Smooth muscle cell (in vitro differentiated cells): ENCODE measurements around the gene CACUL1. TPM values are rescaled to one million over a fixed set of nuclear protein-coding genes. Genes with fewer than 3 reads are reported as not detected.

Experiments used
- DNase-seq: peaks from one replicate; lab custom pipeline; 2025; ENCODE audit not compliant: unreplicated experiment; lab: John Stamatoyannopoulos, UW
- H2AFZ ChIP-seq: fragments of 200-600 bp; sonication (generic); 2 replicates; pipeline ENCODE4 v1.6.0; 2016; ENCODE audit warnings: antibody characterized with exemption, low read depth, mild to moderate bottlenecking
- H3F3A ChIP-seq: fragments of 200-600 bp; sonication (generic); 2 replicates; pipeline ENCODE4 v1.6.0; 2017; ENCODE audit warnings: antibody characterized with exemption, low read depth
- H3K27ac ChIP-seq: fragments of 200-600 bp; sonication (generic); 2 replicates; pipeline ENCODE4 v1.5.1; 2016; ENCODE audit warnings: low read depth, mild to moderate bottlenecking
- H3K27me3 ChIP-seq: fragments of 200-600 bp; sonication (generic); 2 replicates; pipeline ENCODE4 v1.6.1; 2016; ENCODE audit warnings: low read depth, mild to moderate bottlenecking
- H3K36me3 ChIP-seq: fragments of 200-600 bp; sonication (generic); 2 replicates; pipeline ENCODE4 v1.5.1; 2016; ENCODE audit warnings: low read depth
- H3K4me1 ChIP-seq: fragments of 200-600 bp; sonication (generic); 2 replicates; pipeline ENCODE4 v1.5.1; 2016; ENCODE audit warnings: low read depth
- H3K4me2 ChIP-seq: fragments of 200-600 bp; sonication (generic); 2 replicates; pipeline ENCODE4 v1.6.0; 2016; ENCODE audit warnings: mild to moderate bottlenecking
- H3K4me3 ChIP-seq: fragments of 200-600 bp; sonication (generic); 2 replicates; pipeline ENCODE4 v1.5.1; 2016; ENCODE audit warnings: mild to moderate bottlenecking
- H3K79me2 ChIP-seq: fragments of 200-600 bp; sonication (generic); 2 replicates; pipeline ENCODE4 v1.6.0; 2016; ENCODE audit warnings: low read depth, mild to moderate bottlenecking
- H3K9ac ChIP-seq: fragments of 200-600 bp; sonication (generic); 2 replicates; pipeline ENCODE4 v1.6.0; 2016; ENCODE audit warnings: low read depth
- H3K9me3 ChIP-seq: fragments of 200-600 bp; sonication (generic); replicated peaks from 2 replicates; pipeline ENCODE4 v1.5.1; 2016; ENCODE audit warnings: low read depth
- H4K20me1 ChIP-seq: fragments of 200-600 bp; sonication (generic); 2 replicates; pipeline ENCODE4 v1.6.0; 2016; ENCODE audit warnings: low read depth
- CTCF ChIP-seq: fragments of 200-600 bp; sonication (generic); IDR thresholded peaks from 2 replicates; pipeline ENCODE4 v1.5.1; 2017; ENCODE audit warnings: borderline replicate concordance, mild to moderate bottlenecking, antibody characterized with exemption; ENCODE audit not compliant: insufficient read depth, poor library complexity, severe bottlenecking
- WGBS: methylation state at CpG from one replicate; pipeline ENCODE4 v1.1.7; 2016; ENCODE audit warnings: low lambda C conversion rate; 5-methylcytosine and 5-hydroxymethylcytosine counted together
- polyA plus RNA-seq: library from polyadenylated mRNA; unstranded; fragments of >200 nt; fragmentation: Nextera tagmentation; extraction: Ambion mirVana; gene quantifications from 2 replicates; pipeline ENCODE4 v1.2.1, GENCODE V29; 2016
- total RNA-seq: library from RNA; depleted of rRNA; stranded (reverse); fragments of >200 nt; gene quantifications from 2 replicates; pipeline ENCODE4 v1.2.3, GENCODE V29; 2014

Gene CACUL1
- total and polyA plus RNA-seq, 2 experiments from 2014 or later, result 24.8 to 25.6 TPM

GRCh38 chr10:118725886-118726500 lies 28.8 kb downstream of the CACUL1 start:
- DNase-seq, result no peak
- TF ChIP-seq CTCF, result no peak
- H3K27me3 ChIP-seq, result no peaks in the 10 kb centered on the region
- WGBS, result 66% methylated on average over 4 of the region's 4 CpGs
- no peak overlapping the region for H3K4me3 ChIP-seq
- H3K79me2 ChIP-seq, result peaks cover 40% of the 10 kb centered on the region
- H3K36me3 ChIP-seq, result peaks cover 3% of the 10 kb centered on the region
- no peak overlapping the region for H3K9ac ChIP-seq
- H3K27ac ChIP-seq, result no peak overlapping the region
- peaks cover 100% of the 10 kb centered on the region for H4K20me1 ChIP-seq
- H2AFZ ChIP-seq, result no peak overlapping the region
- no peaks in the 10 kb centered on the region for H3F3A ChIP-seq
- H3K4me1 ChIP-seq, result peaks cover 6% of the 10 kb centered on the region
- no peaks in the 10 kb centered on the region for H3K9me3 ChIP-seq
- no peak overlapping the region for H3K4me2 ChIP-seq

GRCh38 chr10:118723466-118723865 lies 31.3 kb downstream of the CACUL1 start:
- no peak overlapping the region for H2AFZ ChIP-seq
- no peak for TF ChIP-seq CTCF
- no peak overlapping the region for H3K9ac ChIP-seq
- H3K9me3 ChIP-seq, result no peaks in the 10 kb centered on the region
- DNase-seq, result no peak
- no peaks in the 10 kb centered on the region for H3K27me3 ChIP-seq
- no peak overlapping the region for H3K4me3 ChIP-seq
- WGBS, result over 99% methylated on average over 6 of the region's 6 CpGs
- H3K27ac ChIP-seq, result no peak overlapping the region
- no peaks in the 10 kb centered on the region for H3K36me3 ChIP-seq
- H3K4me1 ChIP-seq, result peaks cover 6% of the 10 kb centered on the region
- H3K4me2 ChIP-seq, result no peak overlapping the region
- H4K20me1 ChIP-seq, result peaks cover 99% of the 10 kb centered on the region
- no peaks in the 10 kb centered on the region for H3F3A ChIP-seq
- peaks cover 26% of the 10 kb centered on the region for H3K79me2 ChIP-seq

GRCh38 chr10:118721539-118721876 lies 33.3 kb downstream of the CACUL1 start:
- peaks cover 22% of the 10 kb centered on the region for H3K79me2 ChIP-seq
- peaks cover 2% of the 10 kb centered on the region for H3K4me1 ChIP-seq
- WGBS, result 71% methylated on average over 3 of the region's 3 CpGs
- H3K36me3 ChIP-seq, result peaks cover 2% of the 10 kb centered on the region
- H3K4me2 ChIP-seq, result no peak overlapping the region
- no peak overlapping the region for H3K27ac ChIP-seq
- H3K4me3 ChIP-seq, result no peak overlapping the region
- no peak for TF ChIP-seq CTCF
- peaks cover 98% of the 10 kb centered on the region for H4K20me1 ChIP-seq
- no peak overlapping the region for H2AFZ ChIP-seq
- H3K27me3 ChIP-seq, result no peaks in the 10 kb centered on the region
- no peaks in the 10 kb centered on the region for H3F3A ChIP-seq
- H3K9ac ChIP-seq, result no peak overlapping the region
- H3K9me3 ChIP-seq, result no peaks in the 10 kb centered on the region
- no peak for DNase-seq

- Histone ChIP-seq H3K4me2 (no peak overlapping the region), H3K27me3 (no peaks in the 10 kb centered on the region), H3K27ac (no peak overlapping the region), H3K4me3 (no peak overlapping the region), H3K36me3 (peaks cover 2% of the 10 kb centered on the region), H3F3A (no peaks in the 10 kb centered on the region), H3K9me3 (no peaks in the 10 kb centered on the region), H4K20me1 (peaks cover 96% of the 10 kb centered on the region), H3K4me1 (no peaks in the 10 kb centered on the region), H3K79me2 (peaks cover 16% of the 10 kb centered on the region), H3K9ac (no peak overlapping the region), H2AFZ (no peak overlapping the region)
- peak; percentile 96 for TF ChIP-seq CTCF
- WGBS, result 45% methylated on average over 3 of the region's 3 CpGs
- DNase-seq, result no peak
These were observed 33.9 kb downstream of the CACUL1 start for GRCh38 chr10:118720685-118721538.
